ENCODE measurements around the gene DHRSX.

DNA sequence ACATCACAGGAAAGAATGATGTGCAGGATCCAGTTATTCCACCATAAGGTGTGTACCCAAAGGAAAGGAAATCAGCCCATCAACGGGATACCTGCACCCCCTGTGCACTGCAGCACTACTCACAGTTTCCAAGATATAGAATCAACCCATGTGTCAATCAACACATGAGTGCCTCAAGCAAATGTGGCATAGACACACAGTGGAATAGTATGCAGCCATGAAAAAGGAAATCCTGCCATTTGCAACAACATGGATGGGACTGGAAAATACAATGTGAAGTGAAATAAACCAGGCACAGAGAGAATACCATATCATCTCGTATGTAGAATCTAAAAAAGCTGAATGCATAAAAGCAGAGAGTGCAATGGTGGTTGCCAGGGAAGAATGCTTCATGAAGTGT, 53.3 kb downstream of the DHRSX start:
- TF ChIP-seq EZH2phosphoT487 (IDR thresholded peaks at IDR 0.05; ENCODE audit: insufficient read depth, low read depth) = no peak
- TF ChIP-seq EZH2 (IDR thresholded peaks at IDR 0.05; ENCODE audit: insufficient read depth, poor library complexity, severe bottlenecking) = no peak

Measured in GM23248 (cell line).